Stimulated activated CD8-positive, alpha-beta memory T cell treated with anti-CD3 and anti-CD28 coated beads, Interleukin-12 subunit alpha, Interleukin-12 subunit beta, amount 100 ng/mL, for 24 hours (primary cell): ENCODE data around the gene DCPS.
A peak's percentile ranks its signal among the peaks of the same experiment; 100 is the strongest.
"Not testable (repeated sequence)": the region's sequence is repeated elsewhere in the genome, so short reads cannot be mapped to it uniquely, and the experiment has no call there.

Experiments
- DNase-seq: peaks from one replicate; pipeline ENCODE4 v3.0.0-alpha.2; 2020; ENCODE audit errors: extremely low read depth

The DCPS gene

DNA sequence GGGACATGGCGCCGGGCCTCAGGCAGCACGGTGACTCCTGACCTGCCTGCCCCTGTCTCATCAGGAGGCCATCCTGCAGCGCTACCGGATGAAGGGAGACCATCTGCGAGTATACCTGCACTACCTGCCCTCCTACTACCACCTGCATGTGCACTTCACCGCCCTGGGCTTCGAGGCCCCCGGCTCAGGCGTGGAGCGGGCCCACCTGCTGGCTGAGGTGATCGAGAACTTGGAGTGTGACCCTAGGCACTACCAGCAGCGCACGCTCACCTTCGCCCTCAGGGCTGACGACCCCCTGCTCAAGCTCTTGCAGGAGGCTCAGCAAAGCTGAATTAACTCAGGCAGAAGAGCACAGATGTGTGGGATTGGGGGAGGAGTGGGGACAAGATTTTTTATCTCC, 41.4 kb downstream of the DCPS start:
- no peak for DNase-seq

DNA sequence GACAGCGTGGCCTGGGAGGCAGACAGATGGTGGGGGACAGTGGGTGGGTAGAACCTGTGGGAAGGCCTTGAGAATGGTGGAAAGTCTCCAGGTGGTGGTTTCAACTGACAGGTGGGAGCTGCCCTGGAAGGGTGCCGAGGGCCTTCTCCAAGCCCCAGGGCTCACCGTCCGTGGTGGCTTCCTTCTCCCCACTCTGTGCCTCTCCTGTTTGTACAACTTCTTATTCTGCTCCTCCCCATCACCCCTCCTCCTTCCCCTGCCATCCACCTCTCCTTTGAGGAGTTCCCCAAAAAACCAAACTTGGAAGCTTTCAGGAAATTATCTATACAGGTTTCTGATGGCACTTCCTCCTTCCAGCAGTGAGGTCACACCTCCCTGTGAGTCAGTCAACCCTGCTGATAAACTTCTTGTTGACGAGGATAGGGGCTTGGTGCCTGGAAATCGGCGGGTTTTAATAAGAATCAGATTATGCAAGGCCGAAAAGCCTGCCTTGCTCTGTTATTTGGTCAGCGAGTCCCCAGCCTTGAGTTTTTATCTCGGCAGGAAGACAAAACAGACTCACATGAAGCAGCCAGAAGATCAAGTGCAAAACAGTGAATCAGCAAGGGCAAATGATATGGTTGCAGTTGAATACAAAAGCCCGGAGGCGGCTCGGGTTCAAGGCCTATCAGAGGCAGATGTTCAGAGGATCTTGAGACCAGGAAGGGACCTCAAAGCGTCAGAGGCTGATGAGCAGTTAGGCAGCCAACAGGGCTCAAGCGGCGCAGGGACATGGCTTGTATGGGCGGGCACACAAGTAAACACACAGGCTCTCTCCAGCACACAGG, 42.1 kb downstream of the DCPS start:
- DNase-seq = no peak

DNA sequence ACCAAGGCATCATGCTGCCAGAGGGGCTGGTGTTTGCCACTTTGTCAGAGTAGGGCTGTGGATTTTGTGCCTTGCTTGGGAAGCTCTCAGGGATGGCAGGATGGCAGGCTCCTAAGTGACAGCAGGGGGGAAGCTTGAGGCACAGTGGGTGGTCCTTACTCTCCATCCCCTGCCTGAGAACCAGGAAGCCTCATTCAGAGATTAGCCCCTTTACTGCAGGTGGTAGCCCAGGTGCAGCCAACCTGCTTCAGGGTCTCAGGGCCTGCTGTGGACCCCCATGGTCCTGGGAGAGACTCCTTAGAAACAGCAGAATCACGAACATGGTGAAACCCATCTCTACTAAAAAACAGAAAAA, 42.7 kb downstream of the DCPS start:
- no peak for DNase-seq

DNA sequence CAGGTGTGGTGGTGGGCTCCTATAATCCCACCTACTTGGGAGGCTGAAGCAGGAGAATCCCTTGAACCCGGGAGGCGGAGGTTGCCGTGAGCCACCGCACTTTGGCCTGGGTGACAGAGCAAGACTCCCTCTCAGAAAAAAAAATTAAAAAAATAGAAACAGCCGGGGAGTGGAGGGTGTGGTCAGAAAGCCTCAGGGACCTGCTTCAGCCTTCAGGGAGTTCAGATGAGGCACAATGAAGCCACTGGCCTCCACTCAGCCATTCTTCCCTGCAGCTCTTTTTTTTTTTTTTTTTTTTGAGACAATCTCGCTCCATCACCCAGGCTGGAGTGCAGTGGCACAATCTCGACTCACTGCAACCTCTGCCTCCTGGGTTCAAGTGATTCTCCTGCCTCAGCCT, 43.1 kb downstream of the DCPS start:
- DNase-seq = not testable (repeated sequence)

DNA sequence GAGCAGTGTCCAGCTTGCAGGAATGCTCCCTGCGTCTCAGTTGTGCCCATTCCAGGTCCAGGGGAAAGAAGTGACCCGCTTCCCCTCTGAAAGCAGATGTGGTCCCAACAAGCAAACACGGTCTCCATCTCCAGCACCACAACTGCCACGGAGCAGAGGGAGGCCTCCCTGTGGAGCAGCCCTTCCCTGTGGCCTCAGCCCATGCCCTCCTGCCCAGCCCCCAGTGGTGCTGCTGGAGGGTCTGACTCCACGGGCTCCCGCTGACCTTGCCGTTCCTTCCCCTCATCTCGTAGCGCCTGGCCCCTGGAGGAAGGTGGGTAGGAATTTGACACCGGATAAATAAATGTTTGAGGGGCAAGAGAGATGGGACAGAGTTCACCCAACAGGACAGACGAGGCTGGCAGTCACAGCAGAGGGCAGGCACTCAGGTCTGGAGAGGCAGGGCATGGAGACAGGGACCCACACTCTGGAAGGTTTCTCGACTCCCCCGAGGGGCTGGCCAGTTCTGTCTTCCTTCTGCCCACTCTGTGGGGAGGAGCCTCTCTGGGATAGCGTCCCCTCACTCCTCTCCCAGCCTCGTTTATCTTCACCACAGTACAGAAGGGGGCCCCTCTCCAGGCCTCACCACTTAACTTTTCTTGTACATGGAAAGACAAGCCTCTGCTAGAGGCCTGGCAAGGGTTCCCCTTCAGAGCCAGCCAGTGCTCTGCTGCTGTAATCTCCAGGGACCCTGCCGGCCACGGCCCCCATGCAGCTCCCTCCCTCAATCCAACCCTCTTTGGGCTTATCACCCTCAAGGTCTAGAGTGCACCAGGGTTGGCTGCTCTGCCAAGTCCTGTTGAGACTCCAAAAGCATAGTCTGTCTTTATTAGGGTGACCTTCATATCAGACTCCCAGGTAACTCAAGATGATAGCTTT, 44.1 kb downstream of the DCPS start:
- DNase-seq = no peak

DNA sequence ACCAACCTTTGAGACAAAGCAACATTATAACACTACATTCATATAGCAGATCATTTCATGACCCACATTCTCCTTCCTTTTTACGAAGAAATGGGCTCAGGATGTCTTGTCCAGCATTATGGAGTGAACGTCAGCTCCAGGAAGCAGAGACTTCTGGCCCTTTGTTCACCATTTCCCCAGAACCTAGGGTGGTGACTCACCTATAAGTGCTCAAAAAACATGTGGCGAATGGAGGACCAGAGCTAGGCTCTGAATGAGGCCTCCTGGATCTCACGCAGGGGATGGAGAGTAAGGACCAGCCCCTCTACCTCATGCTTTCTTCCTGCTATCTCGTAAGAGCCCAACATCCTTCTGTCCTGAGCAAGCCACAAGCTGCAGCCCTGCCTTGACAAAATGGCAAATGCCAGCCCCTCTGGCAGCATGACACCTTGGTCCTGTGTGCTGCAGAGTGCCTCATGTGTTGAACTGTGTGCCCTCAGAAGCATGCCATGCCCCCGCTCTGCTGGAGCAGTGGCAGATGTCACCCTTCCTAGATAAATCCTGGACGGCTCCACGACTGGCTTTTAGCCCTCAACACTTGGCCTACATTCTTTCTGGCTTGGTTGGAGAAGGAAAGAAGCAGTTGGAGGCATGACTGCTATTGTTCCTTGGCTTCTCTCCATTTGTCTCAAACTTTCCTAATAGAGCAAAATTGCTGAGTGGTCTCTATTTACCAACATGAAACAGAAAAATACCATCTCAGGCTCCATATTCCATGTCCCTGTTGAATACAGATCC, 45.1 kb downstream of the DCPS start:
- DNase-seq = no peak

DNA sequence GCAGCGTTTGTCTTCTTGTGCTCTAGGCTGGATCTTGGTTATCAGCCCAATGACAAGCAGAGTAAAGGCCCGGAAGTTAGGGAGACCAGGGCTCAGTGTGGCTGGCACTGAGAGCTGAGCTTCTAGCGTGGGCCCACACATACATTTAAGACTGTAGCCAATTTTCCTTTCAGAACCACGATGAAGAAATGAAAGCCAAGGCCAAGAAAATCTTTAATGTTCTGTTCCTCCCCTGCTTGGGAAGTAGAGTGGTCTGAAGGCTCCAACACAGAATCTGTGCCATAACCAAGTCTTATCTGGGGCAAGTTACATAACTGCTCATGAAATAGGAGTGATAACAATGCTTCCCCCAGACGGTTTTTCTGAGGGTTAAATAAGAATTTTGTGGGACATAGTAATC, 47.0 kb downstream of the DCPS start:
- DNase-seq = no peak

DNA sequence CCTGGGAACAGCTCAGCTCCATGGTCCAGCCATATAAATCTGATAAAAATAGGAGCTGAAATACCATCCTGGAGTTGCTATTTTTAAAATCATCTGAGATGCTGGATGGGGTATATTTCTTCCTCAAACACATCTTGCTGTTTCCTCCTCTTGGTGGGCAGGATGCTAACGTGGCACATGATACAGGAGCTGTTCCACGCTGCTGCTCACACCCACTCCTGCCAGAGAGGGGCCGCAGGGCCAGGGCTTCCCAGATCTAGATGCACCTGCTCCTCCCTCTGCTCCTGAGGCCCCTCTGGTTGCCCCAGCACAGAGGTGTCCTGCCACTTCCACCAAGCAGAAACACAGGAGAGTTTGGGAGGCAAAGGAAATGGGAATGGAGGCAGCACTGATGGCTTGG, 48.3 kb downstream of the DCPS start:
- no peak for DNase-seq

DNA sequence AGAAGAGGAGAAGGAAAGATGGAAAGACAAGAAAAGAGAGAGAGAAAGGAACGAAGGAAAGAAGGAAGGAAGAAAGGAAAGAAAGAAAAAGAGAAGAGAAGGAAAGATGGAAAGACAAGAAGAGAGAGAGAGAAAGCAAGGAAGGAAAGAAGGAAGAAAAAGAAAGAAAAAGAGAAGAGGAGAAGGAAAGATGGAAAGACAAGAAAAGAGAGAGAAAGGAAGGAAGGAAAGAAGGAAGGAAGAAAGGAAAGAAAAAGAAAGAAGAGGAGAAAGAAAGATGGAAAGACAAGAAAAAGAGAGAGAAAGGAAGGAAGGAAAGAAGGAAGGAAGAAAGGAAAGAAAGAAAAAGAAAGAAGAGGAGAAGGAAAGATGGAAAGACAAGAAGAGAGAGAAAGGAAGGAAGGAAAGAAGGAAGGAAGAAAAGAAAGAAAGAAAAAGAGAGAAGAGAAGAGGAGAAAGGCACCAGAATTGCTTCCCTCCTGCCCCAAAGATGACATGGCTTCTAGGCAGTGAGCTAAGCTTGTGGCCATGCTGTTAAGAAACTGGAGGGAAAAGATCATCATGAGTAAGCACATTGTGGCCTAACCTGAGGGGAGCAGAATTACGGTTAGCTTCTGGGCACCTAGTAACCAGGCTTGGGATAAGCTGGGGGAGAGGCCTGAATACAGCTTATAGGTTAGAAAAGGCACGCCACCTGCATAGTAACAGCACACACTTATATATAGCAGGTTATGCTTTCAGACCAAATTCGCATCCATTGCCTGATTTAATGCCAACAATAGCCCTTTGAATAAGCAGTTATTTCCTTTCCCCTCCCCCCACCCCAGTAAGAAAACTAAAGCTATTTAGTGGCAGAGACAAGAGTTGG, 49.3 kb downstream of the DCPS start:
- no peak for DNase-seq

DNA sequence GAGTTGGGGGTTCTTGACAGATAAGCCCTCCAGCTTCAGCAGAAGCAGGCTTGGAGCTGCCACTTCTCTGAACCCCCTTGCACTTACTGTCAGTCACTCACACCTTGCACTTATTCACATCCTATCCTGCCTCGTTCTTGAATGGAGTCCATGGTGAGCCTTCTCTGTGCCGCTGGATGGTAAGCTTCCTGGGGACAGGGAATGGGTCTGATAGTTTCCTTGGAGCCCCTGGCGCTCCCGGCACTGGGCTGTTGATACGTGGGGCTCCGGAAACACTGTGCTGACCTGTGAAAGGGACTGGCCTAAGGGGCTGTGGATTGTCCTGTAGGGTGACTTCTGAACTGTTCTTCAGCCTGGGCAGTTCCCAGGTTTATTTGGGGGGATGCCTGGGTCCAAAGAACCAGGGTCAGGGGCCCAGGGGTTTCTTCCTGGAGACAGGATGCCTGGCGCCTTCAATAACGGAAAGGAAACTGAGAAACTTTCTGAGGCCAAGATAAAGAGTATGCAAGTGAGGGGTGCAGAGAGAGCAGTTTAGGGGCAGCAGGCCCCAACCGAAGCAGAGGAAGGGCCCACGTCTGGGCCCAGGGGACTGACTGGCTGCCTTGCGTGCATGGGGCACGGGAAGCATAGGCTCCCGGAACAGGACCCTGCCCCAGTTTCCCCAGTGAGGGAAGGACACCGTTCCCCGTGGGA, 50.9 kb downstream of the DCPS start:
- no peak for DNase-seq

DNA sequence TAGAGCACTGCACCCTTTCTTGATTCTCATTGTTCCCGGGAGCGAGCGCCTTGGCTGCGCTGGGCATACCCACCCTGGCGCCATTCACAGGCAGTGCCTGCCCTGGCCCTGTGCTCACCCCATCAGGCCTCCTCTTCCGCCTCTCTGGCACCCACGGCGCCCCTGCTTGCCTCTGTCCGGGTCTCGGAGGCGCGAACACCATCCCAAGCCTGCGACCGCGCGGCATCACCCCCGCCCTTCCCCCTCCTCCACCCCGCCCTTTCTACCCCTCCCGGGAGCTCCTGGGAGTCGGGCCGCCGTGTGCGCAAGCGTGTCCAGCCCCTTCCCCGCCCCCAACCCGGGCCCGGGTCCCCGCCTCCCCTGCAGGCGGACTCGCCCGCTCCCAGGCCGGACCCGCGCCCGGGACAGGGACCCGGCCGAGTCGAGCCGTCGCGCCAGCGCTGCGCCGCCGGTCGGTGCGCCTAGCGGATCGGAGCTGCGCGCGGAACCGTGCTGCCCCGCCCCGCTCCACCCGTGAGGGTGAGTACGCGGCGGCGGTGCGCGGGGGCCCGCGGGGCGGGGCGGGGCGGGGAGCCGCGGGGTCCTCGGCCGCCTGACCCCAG, 51.6 kb downstream of the DCPS start, which contains the start of gene ST3GAL4:
Gene ST3GAL4, plus strand, starts transcription at position 363 of the 602 bp plus-strand sequence. CDS start 50,470 bp downstream, outside the sequence.
- DNase-seq = peak; percentile 50

DNA sequence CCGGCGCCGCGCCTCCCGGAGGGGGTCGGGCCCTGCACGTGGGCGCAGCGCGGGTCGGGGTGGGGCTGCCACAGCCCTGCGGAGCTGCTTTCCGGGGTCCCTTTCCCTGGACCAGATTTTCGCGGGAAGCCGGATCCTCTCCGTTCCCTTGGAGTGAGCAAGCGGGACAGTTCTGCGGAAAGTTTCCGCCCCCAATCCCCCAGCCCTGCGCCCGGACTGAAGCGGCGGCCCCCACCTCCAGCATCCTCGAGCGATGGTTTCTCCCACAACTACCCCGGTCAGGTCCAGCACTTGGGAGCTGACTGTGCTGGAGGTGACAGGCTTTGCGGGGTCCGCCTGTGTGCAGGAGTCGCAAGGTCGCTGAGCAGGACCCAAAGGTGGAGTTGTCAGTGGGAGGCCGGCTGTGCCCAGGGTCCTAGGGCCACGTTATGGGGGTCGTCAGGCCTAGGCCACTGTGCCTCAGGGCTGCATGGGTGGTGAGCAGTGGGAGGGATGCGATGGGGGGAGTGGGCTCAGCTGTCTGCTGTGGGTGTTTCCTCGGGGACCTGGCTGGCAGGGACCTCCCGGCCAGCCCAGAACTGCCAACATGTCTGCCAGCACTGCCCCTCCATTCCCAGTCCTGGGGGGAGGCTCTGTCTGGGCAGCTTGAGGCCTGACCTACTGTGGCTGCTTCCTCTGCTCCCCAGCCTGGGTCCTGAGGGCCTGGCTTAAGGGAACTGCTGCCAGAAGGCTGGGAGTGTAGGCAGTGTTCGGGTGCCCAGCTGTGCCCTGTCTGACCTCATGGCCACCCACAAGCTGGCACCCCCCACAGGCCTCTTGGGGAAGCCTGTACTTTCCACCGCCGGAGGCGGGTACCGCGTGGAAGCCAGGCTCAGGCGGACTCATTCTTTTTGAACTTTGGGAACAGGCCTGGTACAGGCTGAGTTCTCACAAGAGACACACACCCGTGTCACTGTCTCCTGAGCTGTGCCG, 52.4 kb downstream of the DCPS start:
- no peak for DNase-seq

DNA sequence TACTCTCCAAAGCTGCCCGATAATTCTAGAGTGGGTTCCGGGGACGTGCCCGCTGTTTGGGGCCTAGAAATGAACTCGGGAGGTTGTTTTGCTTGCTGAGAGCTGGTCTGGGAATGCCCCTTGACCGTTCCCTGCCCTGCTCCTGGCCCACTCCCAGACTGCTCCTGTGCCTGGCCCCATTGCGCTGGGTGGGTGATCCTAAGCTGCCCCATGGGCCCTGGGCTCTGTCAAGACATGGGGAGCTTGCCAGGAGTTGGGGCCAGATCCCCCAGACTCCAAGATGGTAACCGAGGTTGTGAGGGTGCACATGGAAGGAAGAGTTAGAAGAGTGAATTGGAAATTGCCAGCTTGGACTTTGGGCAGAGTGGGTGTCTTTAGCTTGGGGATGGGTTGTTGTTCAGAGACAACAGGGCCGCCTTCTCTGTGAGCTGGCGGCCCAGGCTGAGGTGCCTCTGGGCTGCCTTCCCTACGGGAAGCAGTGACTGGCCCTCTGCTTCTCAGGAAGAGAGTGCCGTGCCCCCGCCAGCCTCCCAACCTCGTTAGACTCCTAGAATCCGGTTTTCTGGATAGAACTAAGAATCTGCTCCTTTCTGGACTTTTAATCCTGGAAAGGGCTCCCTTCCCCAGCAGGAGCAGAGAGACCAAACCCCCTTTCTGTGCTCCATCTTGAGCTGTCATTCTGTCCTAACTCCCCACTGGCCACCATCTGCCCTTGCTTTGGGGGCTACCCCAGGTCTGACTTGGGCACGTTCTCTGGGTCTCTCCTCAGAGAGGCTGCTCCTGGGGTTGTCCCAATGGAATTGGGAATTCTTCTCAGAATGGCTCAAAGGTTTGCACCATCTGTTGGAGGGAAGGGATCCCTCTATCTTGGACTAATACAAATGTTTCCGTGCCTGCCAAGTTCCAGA, 53.4 kb downstream of the DCPS start:
- DNase-seq = no peak

DNA sequence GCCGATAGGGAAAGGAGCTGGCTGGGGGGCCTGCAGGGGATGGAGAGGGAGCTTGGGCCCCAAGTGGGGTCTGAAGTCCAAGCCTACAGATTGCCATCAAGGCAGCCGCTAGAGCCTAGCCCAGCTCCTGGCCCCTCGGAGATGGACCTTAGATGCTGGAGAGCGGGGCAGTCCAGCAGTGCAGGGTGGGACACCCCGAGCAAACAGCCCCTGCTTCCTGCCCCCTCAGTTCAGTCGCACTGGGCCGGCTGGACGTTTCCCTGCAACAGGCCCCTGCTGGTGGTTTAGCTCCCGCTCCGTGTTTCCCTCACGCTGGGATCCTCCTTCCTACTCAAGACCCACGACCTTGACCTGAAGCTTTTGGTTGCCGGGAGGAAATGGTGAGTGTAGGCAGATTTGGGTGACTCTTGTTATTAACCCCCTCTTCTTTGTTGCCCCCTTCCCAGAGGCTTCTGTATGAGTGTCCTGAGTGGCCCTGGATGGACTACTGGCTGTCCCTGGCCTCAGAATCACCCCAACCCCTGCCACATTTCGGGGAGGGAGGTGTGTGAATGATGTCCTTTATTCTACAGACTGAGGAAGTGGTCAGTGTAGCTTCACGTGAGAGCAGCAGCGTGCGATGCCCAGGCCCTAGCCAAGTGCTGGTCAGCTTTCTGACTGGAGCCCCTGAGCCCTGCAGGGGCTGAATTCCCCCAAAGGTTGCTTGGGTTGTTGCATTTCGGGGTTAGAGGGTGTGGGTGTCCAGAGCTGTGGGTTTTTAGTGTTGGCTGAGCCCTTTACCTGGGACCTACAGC, 54.3 kb downstream of the DCPS start:
- DNase-seq = no peak

DNA sequence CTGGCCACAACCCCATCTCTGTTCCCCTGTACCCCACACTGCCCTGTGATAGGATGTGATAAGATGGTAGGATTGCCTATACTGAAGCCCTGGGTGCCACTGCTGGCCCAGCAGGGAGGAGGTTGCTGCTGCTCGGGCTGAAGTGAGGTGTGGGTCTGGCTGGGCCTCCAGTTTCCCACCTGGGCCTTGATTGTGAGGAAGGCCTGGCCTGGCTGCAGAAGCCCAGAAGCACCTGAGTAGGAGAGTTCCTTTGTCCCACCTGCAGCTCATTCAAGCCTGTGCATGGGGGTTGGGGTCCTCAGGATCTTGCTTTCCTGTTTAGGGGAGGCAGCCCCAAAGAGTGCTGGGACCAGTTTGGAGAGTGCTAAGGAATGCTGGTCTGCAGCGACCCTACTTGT, 54.9 kb downstream of the DCPS start:
- DNase-seq = no peak

DNA sequence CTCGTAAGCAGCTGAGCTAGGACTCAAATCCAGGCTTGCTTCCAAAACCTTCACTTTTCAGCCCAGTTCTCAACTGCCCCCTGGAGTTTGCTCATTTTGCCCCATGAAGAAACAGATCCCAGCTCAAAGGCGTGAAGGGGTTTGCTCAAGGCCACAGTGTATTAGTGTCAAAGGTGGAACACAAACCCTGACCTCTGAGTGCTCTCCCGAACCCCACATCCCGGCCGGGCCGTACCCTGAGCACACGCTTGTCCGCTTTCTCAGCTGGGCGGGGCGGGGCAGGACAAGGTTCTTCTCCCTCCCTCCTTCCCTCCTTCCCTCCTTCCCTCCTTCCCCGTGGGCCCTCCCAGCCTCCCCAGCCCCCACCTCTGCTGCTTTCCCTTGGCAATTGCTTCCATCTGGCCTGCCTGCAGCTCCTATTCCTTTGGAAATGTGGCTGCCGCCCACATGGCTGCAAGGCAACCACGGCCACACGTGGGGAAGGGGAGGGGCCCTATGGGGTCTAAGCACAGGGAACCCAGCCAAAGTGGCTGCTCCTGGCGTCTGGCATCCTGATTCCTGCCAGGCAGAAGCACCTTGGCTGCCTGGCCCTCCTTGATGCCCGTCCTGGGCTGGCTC, 55.7 kb downstream of the DCPS start:
- no peak for DNase-seq

DNA sequence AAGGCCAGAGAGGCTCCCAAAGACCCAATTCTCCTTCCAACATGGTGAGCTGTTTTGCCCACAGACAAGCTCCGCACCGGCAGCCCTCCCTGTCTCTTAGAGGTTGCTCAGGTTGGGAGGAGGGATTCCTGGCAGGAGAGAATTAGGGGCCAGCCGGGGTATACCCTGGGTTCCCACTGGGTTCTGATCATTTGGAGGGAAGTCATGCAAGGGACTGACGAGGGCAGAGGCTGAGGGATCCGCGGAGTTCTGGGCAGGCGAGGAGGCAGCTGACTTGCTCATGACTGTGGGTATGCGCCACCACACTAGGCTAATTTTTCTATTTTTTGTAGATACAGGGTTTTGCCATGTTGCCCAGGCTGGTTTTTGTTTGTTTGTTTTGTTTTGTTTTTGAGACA, 56.2 kb downstream of the DCPS start:
- DNase-seq = no peak
